Esophagus squamous epithelium (tissue), 5 donors: ENCODE data around the gene NDC80. TPM values are rescaled to one million over a fixed set of nuclear protein-coding genes. Genes with fewer than 3 reads are reported as not detected.

ENCODE experiments used
- DNase-seq: peaks from one replicate; lab custom pipeline; 2025; lab: John Stamatoyannopoulos, UW
- H3K27ac ChIP-seq, 4 donors: fragments of 200-600 bp; sonication (generic); one replicate each; pipeline ENCODE4 v1.5.1; 2016 to 2019; ENCODE audit warnings: mild to moderate bottlenecking in 1 of 4
- H3K27me3 ChIP-seq, 4 donors: fragments of 200-600 bp; sonication (generic); 1 replicate in 3 of 4; 2 replicates in 1 of 4; pipeline versions ENCODE4 v1.5.1 to v1.6.0; 2017 to 2021; ENCODE audit warnings: antibody characterized with exemption in 1 of 4
- H3K36me3 ChIP-seq, 3 donors: fragments of 200-600 bp; sonication (generic); one replicate each; pipeline ENCODE4 v1.5.1; 2016 to 2019
- H3K4me1 ChIP-seq, 3 donors: fragments of 200-600 bp; sonication (generic); one replicate each; pipeline ENCODE4 v1.5.1; 2017 to 2019
- H3K4me3 ChIP-seq, 4 donors: fragments of 200-600 bp; sonication (generic); 1 replicate in 3 of 4; 2 replicates in 1 of 4; pipeline ENCODE4 v1.5.1; 2016 to 2019; ENCODE audit warnings: mild to moderate bottlenecking in 2 of 4, moderate library complexity in 1 of 4
- H3K9me3 ChIP-seq, 3 donors: fragments of 200-600 bp; sonication (generic); one replicate each; pipeline ENCODE4 v1.5.1; 2016 to 2019
- CTCF ChIP-seq, 6 experiments: fragments of 450-650 bp in 4 of 6; fragments of 200-600 bp in 2 of 6; sonication (generic) in 2 of 6; IDR thresholded peaks; one replicate each; pipeline ENCODE4 v1.5.1; 2016 to 2019; ENCODE audit warnings: antibody characterized with exemption in 6 of 6, mild to moderate bottlenecking in 4 of 6, moderate library complexity in 4 of 6
- POLR2A ChIP-seq, 4 donors: fragments of 450-650 bp; IDR thresholded peaks; one replicate each; pipeline ENCODE4 v1.6.1; 2017; ENCODE audit warnings: antibody characterized with exemption in 4 of 4, mild to moderate bottlenecking in 4 of 4, moderate library complexity in 3 of 4
- WGBS, 2 donors: methylation state at CpG; one replicate each; pipeline ENCODE4 v1.1.5; 2018; 5-methylcytosine and 5-hydroxymethylcytosine counted together
- intact Hi-C: fragments of 100-400 bp; cut with DNase I; formaldehyde crosslinking; loops from one replicate; pipeline ENCODE4 v1.15.0; 2022
- total RNA-seq, 4 donors: library from RNA; depleted of rRNA; stranded (reverse); fragments of >200 nt; gene quantifications; one replicate each; pipeline ENCODE4 v1.1.0, GENCODE V29; 2016
- donor health status: DM: yes; HTN: yes; CAD: no.

The NDC80 gene
- total RNA-seq, 4 donors from 2014 or later = 2.9 to 13.8 (median 8.0) TPM

- TF ChIP-seq POLR2A (IDR thresholded peaks at IDR 0.05) (no peak), CTCF (IDR thresholded peaks at IDR 0.05) (no peak)
- DNase-seq = no peak
- 88 to 93% methylated on average over 2 of the region's 2 CpGs for whole genome bisulfite sequencing, 2 donors
- H3K4me3 ChIP-seq = peak overlapping the region in 1 of 4 donors; percentile 39
- H3K9me3 ChIP-seq = no peaks in the 10 kb centered on the region
- H3K27me3 ChIP-seq = no peaks in the 10 kb centered on the region
- intact Hi-C loops = no loop called here
- H3K36me3 ChIP-seq = no peaks in the 10 kb centered on the region
- peak overlapping the region in 3 of 4 donors; percentile 28 to 53 (median 41) for H3K27ac ChIP-seq
- H3K4me1 ChIP-seq = peaks cover 0 to 41% (median 0%) of the 10 kb centered on the region in 3 donors
Measured at GRCh38 chr18:2590303-2590702, 18.9 kb downstream of the NDC80 start.

GRCh38 chr18:2597639-2598038, 26.3 kb downstream of the NDC80 start:
- peaks cover 0 to 7% (median 0%) of the 10 kb centered on the region in 3 donors for H3K36me3 ChIP-seq
- H3K4me1 ChIP-seq = peaks cover 0 to 20% (median 0%) of the 10 kb centered on the region in 3 donors
- intact Hi-C loops = no loop called here
- H3K27ac ChIP-seq = no peak overlapping the region
- no peak for DNase-seq
- 89 to 97% methylated on average over 5 of the region's 5 CpGs for WGBS, 2 donors
- TF ChIP-seq POLR2A (IDR thresholded peaks at IDR 0.05) (no peak), CTCF (IDR thresholded peaks at IDR 0.05) (no peak)
- no peaks in the 10 kb centered on the region for H3K9me3 ChIP-seq
- no peak overlapping the region for H3K4me3 ChIP-seq
- no peaks in the 10 kb centered on the region for H3K27me3 ChIP-seq

GRCh38 chr18:2602844-2603243, 31.5 kb downstream of the NDC80 start:
- Histone ChIP-seq H3K27me3 (no peaks in the 10 kb centered on the region), H3K4me1 (peaks cover 0 to 14% (median 0%) of the 10 kb centered on the region in 3 donors), H3K4me3 (no peak overlapping the region), H3K27ac (no peak overlapping the region), H3K36me3 (no peaks in the 10 kb centered on the region), H3K9me3 (no peaks in the 10 kb centered on the region)
- DNase-seq = no peak
- intact Hi-C loops = no loop called here
- no peak for TF ChIP-seq CTCF (IDR thresholded peaks at IDR 0.05)
- no peak for TF ChIP-seq POLR2A (IDR thresholded peaks at IDR 0.05)

- Histone ChIP-seq H3K36me3 (no peaks in the 10 kb centered on the region), H3K4me3 (no peak overlapping the region), H3K4me1 (peaks cover 0 to 14% (median 0%) of the 10 kb centered on the region in 3 donors), H3K9me3 (no peaks in the 10 kb centered on the region), H3K27me3 (no peaks in the 10 kb centered on the region), H3K27ac (peak overlapping the region in 3 of 4 donors; percentile 40 to 72 (median 66))
- 51 to 63% methylated on average over 2 of the region's 2 CpGs for WGBS, 2 donors
- no peak for DNase-seq
- intact Hi-C loops = no loop called here
- no peak for TF ChIP-seq POLR2A (IDR thresholded peaks at IDR 0.05)
- TF ChIP-seq CTCF (IDR thresholded peaks at IDR 0.05) = no peak
Measured at GRCh38 chr18:2606335-2606734, 35.0 kb downstream of the NDC80 start.

- Histone ChIP-seq H3K27me3 (no peaks in the 10 kb centered on the region), H3K27ac (no peak overlapping the region), H3K9me3 (no peaks in the 10 kb centered on the region), H3K4me1 (peaks cover 0 to 14% (median 0%) of the 10 kb centered on the region in 3 donors), H3K4me3 (no peak overlapping the region), H3K36me3 (peaks cover 0 to under 1% (median 0%) of the 10 kb centered on the region in 3 donors)
- no peak for DNase-seq
- WGBS, 2 donors = 95 to 100% methylated on average over 2 of the region's 2 CpGs
- intact Hi-C loops = no loop called here
- TF ChIP-seq CTCF (IDR thresholded peaks at IDR 0.05) (no peak), POLR2A (IDR thresholded peaks at IDR 0.05) (no peak)
Measured at GRCh38 chr18:2609604-2610003, 38.2 kb downstream of the NDC80 start.
